Spleen (tissue), 11 donors: Measurements from ENCODE around the gene LIPJ. TPM values are rescaled to one million over a fixed set of nuclear protein-coding genes. Genes with fewer than 3 reads are reported as not detected.
A peak's percentile ranks its signal among the peaks of the same experiment; 100 is the strongest.

Experiments
- DNase-seq: peaks from one replicate; pipeline ENCODE4 v3.0.0-alpha.2; 2020
- H3K27ac ChIP-seq, 8 donors: fragments of 200-600 bp; sonication (generic) in 7 of 8; 1 replicate in 4 of 8; 2 replicates in 4 of 8; pipeline versions ENCODE4 v1.5.0 to v1.8.0; 2016 to 2021; ENCODE audit warnings: inconsistent platforms in 4 of 8, mild to moderate bottlenecking in 4 of 8, moderate library complexity in 1 of 8
- H3K27me3 ChIP-seq, 7 donors: fragments of 200-600 bp; sonication (generic) in 6 of 7; replicated peaks in 1 of 7; 1 replicate in 4 of 7; 2 replicates in 3 of 7; pipeline versions ENCODE4 v1.5.0 to v1.8.0; 2016 to 2021; ENCODE audit warnings: inconsistent platforms in 3 of 7, mild to moderate bottlenecking in 1 of 7
- H3K36me3 ChIP-seq, 6 donors: fragments of 200-600 bp; sonication (generic) in 5 of 6; 1 replicate in 4 of 6; 2 replicates in 2 of 6; pipeline versions ENCODE4 v1.5.0 to v1.8.0; 2016 to 2021; ENCODE audit warnings: inconsistent platforms in 2 of 6
- H3K4me1 ChIP-seq, 6 donors: fragments of 200-600 bp; sonication (generic) in 5 of 6; 1 replicate in 3 of 6; 2 replicates in 3 of 6; pipeline versions ENCODE4 v1.5.0 to v1.8.0; 2016 to 2021; ENCODE audit warnings: inconsistent platforms in 3 of 6
- H3K4me3 ChIP-seq, 8 donors: fragments of 200-600 bp; sonication (generic) in 7 of 8; 1 replicate in 4 of 8; 2 replicates in 4 of 8; pipeline versions ENCODE4 v1.5.0 to v1.8.0; 2016 to 2021; ENCODE audit warnings: inconsistent platforms in 4 of 8, mild to moderate bottlenecking in 4 of 8, moderate library complexity in 2 of 8
- H3K9me3 ChIP-seq, 8 donors: fragments of 200-600 bp; sonication (generic) in 7 of 8; 1 replicate in 4 of 8; 2 replicates in 4 of 8; pipeline versions ENCODE4 v1.5.0 to v1.8.0; 2016 to 2021; ENCODE audit warnings: inconsistent platforms in 4 of 8
- CTCF ChIP-seq, 11 experiments: fragments of 200-600 bp in 7 of 11; fragments of 450-650 bp in 4 of 11; sonication (generic) in 4 of 11; IDR thresholded peaks in 8 of 11; conservative IDR thresholded peaks in 3 of 11; 1 replicate in 7 of 11; 2 replicates in 4 of 11; pipeline versions ENCODE4 v1.4.0 to v1.8.0; 2016 to 2021; ENCODE audit warnings: antibody characterized with exemption in 11 of 11, inconsistent platforms in 4 of 11, mild to moderate bottlenecking in 1 of 11
- POLR2A ChIP-seq, 3 donors: fragments of 450-650 bp; IDR thresholded peaks; one replicate each; pipeline ENCODE4 v1.5.1; 2017; ENCODE audit warnings: antibody characterized with exemption in 3 of 3, mild to moderate bottlenecking in 1 of 3
- POLR2AphosphoS5 ChIP-seq, 3 donors: sonication (generic); formaldehyde crosslinking; IDR thresholded peaks; one replicate each; pipeline ENCODE4 v1.5.1; 2017; ENCODE audit warnings: antibody characterized with exemption in 3 of 3
- WGBS, 5 donors: extraction: QIAGEN DNeasy Blood & Tissue Kit in 3 of 5; methylation state at CpG; one replicate each; pipeline versions ENCODE4 v1.1.5 to v1.1.7; 2013 to 2018; 5-methylcytosine and 5-hydroxymethylcytosine counted together
- intact Hi-C: fragments of 100-400 bp; cut with DNase I; formaldehyde crosslinking; loops from one replicate; pipeline ENCODE4 v1.15.0; 2023; ENCODE audit warnings: low total_unique reads
- polyA plus RNA-seq, 3 donors: library from polyadenylated mRNA; stranded (reverse); fragments of 200-250 nt; gene quantifications; one replicate each; pipeline ENCODE4 v1.2.1, GENCODE V29; 2013
- total RNA-seq, 7 donors: library from RNA; depleted of rRNA in 3 of 7; stranded (reverse); fragments of >200 nt in 3 of 7; fragmentation: NEBNext Ultra II Directional in 4 of 7; extraction: Animal tissue kit (Norgen Biotek cat#: 25700) in 4 of 7; gene quantifications; one replicate each; pipeline versions ENCODE4 v1.1.0 to v1.2.1, GENCODE V29; 2016 to 2021
- donor health status: healthy with polysubstance abuse.
- donor health status: DM: no; HTN: no; CAD: no; lungs with moderate emphysema.
- donor health status: DM: no; HTN: no; CAD: no.
- donor health status: Bipolar disorder and iron deficiency.
- donor health status: healthy.
- donor health status: DM: no; HTN: no; CAD: no.
- donor health status: DM: yes; HTN: yes; CAD: no.

Gene LIPJ
- total and polyA plus RNA-seq, 10 donors = 0.10 to 0.57 (median 0.22) TPM; not detected in 2

GRCh38 chr10:88546497-88546896, 40.1 kb upstream of the LIPJ start:
- WGBS, 5 donors = 59 to 92% (median 86%) methylated on average over 3 of the region's 3 CpGs
- TF ChIP-seq POLR2A (IDR thresholded peaks at IDR 0.05) = no peak
- Histone ChIP-seq H3K27ac (no peak overlapping the region), H3K36me3 (no peaks in the 10 kb centered on the region), H3K27me3 (no peaks in the 10 kb centered on the region), H3K9me3 (no peaks in the 10 kb centered on the region), H3K4me1 (peaks cover 0 to 3% (median 0%) of the 10 kb centered on the region in 6 donors), H3K4me3 (no peak overlapping the region)
- intact Hi-C loops = no loop called here
- no peak for DNase-seq

GRCh38 chr10:88551246-88551645, 35.3 kb upstream of the LIPJ start:
- H3K9me3 ChIP-seq = no peaks in the 10 kb centered on the region
- no peak overlapping the region for H3K4me3 ChIP-seq
- 82 to 88% (median 86%) methylated on average over 2 of the region's 2 CpGs for WGBS, 5 donors
- no peak for DNase-seq
- H3K27me3 ChIP-seq = no peaks in the 10 kb centered on the region
- H3K4me1 ChIP-seq = peaks cover 0 to 7% (median 2%) of the 10 kb centered on the region in 6 donors
- H3K27ac ChIP-seq = no peak overlapping the region
- TF ChIP-seq POLR2A (IDR thresholded peaks at IDR 0.05) (no peak), CTCF (IDR thresholded peaks at IDR 0.05 in 8 of 11, conservative IDR thresholded peaks at IDR 0.05 in 3 of 11) (no peak), POLR2AphosphoS5 (IDR thresholded peaks at IDR 0.05) (no peak)
- intact Hi-C loops = loop anchor here (5.0 kb wide), 1 partner anchor 704 kb away; no protein-coding TSS in a partner anchor
- H3K36me3 ChIP-seq = no peaks in the 10 kb centered on the region

- no peak for DNase-seq
- intact Hi-C loops = loop anchor here (5.0 kb wide), 1 partner anchor 706 kb away; no protein-coding TSS in a partner anchor
Observed at GRCh38 chr10:88553116-88553752, 33.3 kb upstream of the LIPJ start.

GRCh38 chr10:88555190-88555908, 31.2 kb upstream of the LIPJ start:
- Histone ChIP-seq H3K27ac (no peak overlapping the region), H3K9me3 (no peaks in the 10 kb centered on the region), H3K4me3 (no peak overlapping the region), H3K27me3 (no peaks in the 10 kb centered on the region), H3K4me1 (peaks cover 0 to 7% (median 2%) of the 10 kb centered on the region in 6 donors), H3K36me3 (no peaks in the 10 kb centered on the region)
- intact Hi-C loops = no loop called here
- TF ChIP-seq POLR2A (IDR thresholded peaks at IDR 0.05) = no peak
- no peak for TF ChIP-seq POLR2AphosphoS5 (IDR thresholded peaks at IDR 0.05)
- no peak for TF ChIP-seq CTCF (IDR thresholded peaks at IDR 0.05 in 8 of 11, conservative IDR thresholded peaks at IDR 0.05 in 3 of 11)
- WGBS, 5 donors = 79 to 89% (median 83%) methylated on average over 7 of the region's 7 CpGs
- no peak for DNase-seq

More at GRCh38 chr10:88553116-88553752, 33.3 kb upstream of the LIPJ start:
- no peak overlapping the region for H3K4me3 ChIP-seq
- WGBS, 5 donors = 76 to 89% (median 82%) methylated on average over 2 of the region's 2 CpGs
- peaks cover 0 to 7% (median 2%) of the 10 kb centered on the region in 6 donors for H3K4me1 ChIP-seq
- no peaks in the 10 kb centered on the region for H3K36me3 ChIP-seq
- TF ChIP-seq POLR2AphosphoS5 (IDR thresholded peaks at IDR 0.05) (no peak), POLR2A (IDR thresholded peaks at IDR 0.05) (no peak), CTCF (IDR thresholded peaks at IDR 0.05 in 8 of 11, conservative IDR thresholded peaks at IDR 0.05 in 3 of 11) (peak; percentile 56 to 88 (median 77))
- H3K27me3 ChIP-seq = no peaks in the 10 kb centered on the region
- H3K27ac ChIP-seq = no peak overlapping the region
- H3K9me3 ChIP-seq = no peaks in the 10 kb centered on the region
